ENCODE measurements around the gene SYT8. TPM values are rescaled to one million over a fixed set of nuclear protein-coding genes. Genes with fewer than 3 reads are reported as not detected.
"Not testable (repeated sequence)": the region's sequence is repeated elsewhere in the genome, so short reads cannot be mapped to it uniquely, and the experiment has no call there.

SYT8 gene
- total RNA-seq, 2 donors from 2014 or later: 1.7 to 4.1 TPM

- no peaks in the 10 kb centered on the region for H3K4me1 ChIP-seq (replicated peaks)
- no peak overlapping the region for H3K27ac ChIP-seq
- H3K9me3 ChIP-seq: no peaks in the 10 kb centered on the region
- intact Hi-C loops (cut with DNase I): loop anchor here (5.0 kb wide), 3 partner anchors 35 to 270 kb away; partner anchors contain the start of genes TNNI2 and TNNT3
- H3K4me3 ChIP-seq: no peak overlapping the region
- no peaks in the 10 kb centered on the region for H3K27me3 ChIP-seq (replicated peaks; ENCODE audit: insufficient read depth)
- peak; percentile 77 to 92 (median 89) for TF ChIP-seq CTCF (IDR thresholded peaks at IDR 0.05)
- peak; percentile 29 for TF ChIP-seq POLR2AphosphoS5 (IDR thresholded peaks at IDR 0.05)
- no peak for TF ChIP-seq POLR2A (IDR thresholded peaks at IDR 0.05)
- peak; percentile 63 for DNase-seq (ENCODE audit: low spot score)
- WGBS: 32% methylated on average over 22 of the region's 23 CpGs
- H3K36me3 ChIP-seq: no peaks in the 10 kb centered on the region
Measured at GRCh38 chr11:1882265-1883238, 47.8 kb downstream of the SYT8 start.

DNA sequence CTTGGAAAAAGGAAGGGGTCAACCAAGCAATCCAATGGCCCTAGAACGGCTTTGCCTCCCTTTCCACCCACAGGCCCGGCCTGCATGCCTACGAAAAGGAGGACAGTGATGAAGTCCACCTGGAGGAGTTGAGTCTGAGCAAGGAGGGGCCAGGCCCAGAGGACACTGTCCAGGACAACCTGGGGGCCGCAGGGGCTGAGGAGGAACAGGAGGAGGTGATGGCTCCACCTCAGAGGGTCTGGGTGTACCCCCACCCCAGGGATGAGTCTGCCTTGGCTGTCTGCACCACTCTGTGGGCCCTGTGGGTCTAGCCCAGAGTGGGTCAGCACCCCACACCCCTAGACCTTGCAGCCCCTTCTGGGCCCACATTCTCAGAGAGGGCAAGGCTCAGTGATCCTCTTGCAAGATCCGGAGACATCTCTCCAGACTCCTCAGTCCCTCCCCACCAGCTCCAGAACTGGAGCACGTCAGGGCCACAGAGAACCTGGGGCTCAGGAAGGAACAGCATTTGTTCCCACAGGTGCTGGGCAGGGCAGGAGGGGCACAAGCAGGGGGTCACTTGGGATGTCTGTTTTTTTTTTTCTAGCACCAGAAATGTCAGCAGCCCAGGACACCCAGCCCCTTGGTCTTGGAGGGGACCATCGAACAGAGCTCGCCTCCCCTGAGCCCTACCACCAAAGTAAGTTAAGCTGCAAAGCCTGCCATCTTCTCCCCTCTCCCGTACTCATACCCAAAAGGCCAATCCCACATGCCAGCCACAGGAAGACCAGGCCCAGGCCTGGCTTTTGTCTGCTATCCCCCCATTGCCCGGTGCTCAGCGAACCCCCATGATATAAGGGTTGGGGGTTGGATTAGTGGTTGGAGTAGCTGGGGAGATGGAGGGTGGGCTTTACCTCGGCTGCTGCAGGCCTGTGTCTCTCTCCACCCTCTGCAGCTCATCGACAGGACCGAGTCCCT, 48.8 kb downstream of the SYT8 start:
- no peak overlapping the region for H3K4me3 ChIP-seq
- no peaks in the 10 kb centered on the region for H3K4me1 ChIP-seq (replicated peaks)
- no peaks in the 10 kb centered on the region for H3K27me3 ChIP-seq (replicated peaks; ENCODE audit: insufficient read depth)
- H3K9me3 ChIP-seq: no peaks in the 10 kb centered on the region
- H3K36me3 ChIP-seq: no peaks in the 10 kb centered on the region
- no peak overlapping the region for H3K27ac ChIP-seq
- no peak for DNase-seq (ENCODE audit: low spot score)
- intact Hi-C loops (cut with DNase I): loop anchor here (5.0 kb wide), 3 partner anchors 34 to 269 kb away; partner anchors contain the start of genes TNNI2 and TNNT3
- 90% methylated on average over 14 of the region's 14 CpGs for WGBS
- TF ChIP-seq POLR2A (IDR thresholded peaks at IDR 0.05) (no peak), POLR2AphosphoS5 (IDR thresholded peaks at IDR 0.05) (no peak), CTCF (IDR thresholded peaks at IDR 0.05) (no peak)

GRCh38 chr11:1884303-1884700, 49.5 kb downstream of the SYT8 start:
- no peaks in the 10 kb centered on the region for H3K4me1 ChIP-seq (replicated peaks)
- no peak overlapping the region for H3K27ac ChIP-seq
- intact Hi-C loops (cut with DNase I): loop anchor here (5.0 kb wide), 3 partner anchors 33 to 268 kb away; partner anchors contain the start of genes TNNI2 and TNNT3
- H3K9me3 ChIP-seq: no peaks in the 10 kb centered on the region
- H3K4me3 ChIP-seq: no peak overlapping the region
- TF ChIP-seq CTCF (IDR thresholded peaks at IDR 0.05): no peak
- no peak for TF ChIP-seq POLR2AphosphoS5 (IDR thresholded peaks at IDR 0.05)
- TF ChIP-seq POLR2A (IDR thresholded peaks at IDR 0.05): no peak
- H3K36me3 ChIP-seq: no peaks in the 10 kb centered on the region
- 92% methylated on average over 5 of the region's 5 CpGs for WGBS
- H3K27me3 ChIP-seq (replicated peaks; ENCODE audit: insufficient read depth): no peaks in the 10 kb centered on the region
- no peak for DNase-seq (ENCODE audit: low spot score)

- H3K27ac ChIP-seq; H3K4me3 ChIP-seq; H3K36me3 ChIP-seq; H3K9me3 ChIP-seq; DNase-seq (ENCODE audit: low spot score); H3K4me1 ChIP-seq (replicated peaks); intact Hi-C loops (cut with DNase I); H3K27me3 ChIP-seq (replicated peaks; ENCODE audit: insufficient read depth): not testable (repeated sequence)
- 86% methylated on average over 13 of the region's 13 CpGs for WGBS
Measured at GRCh38 chr11:1886551-1886950, 51.8 kb downstream of the SYT8 start.

Small RNA genes lying within 50 kb of the gene (microRNA-seq; reads per million reads assigned to microRNA genes)
- not detected for gene MIR4298
- gene MIR7847: not detected

Small RNA genes lying within 50 kb of the gene (small RNA-seq; reads per million reads assigned to genes)
- 0 reads per million in 2 donors for gene AC051649.1
- 0 reads per million in 2 donors for gene MIR4298

Other genes starting within 250 kb of the SYT8 start
- not detected for gene KRTAP5-1, start 249.7 kb upstream of the SYT8 start, total RNA-seq
- not detected for gene KRTAP5-2, start 236.7 kb upstream of the SYT8 start, total RNA-seq
- gene KRTAP5-3, start 226.5 kb upstream of the SYT8 start, total RNA-seq: not detected
- gene KRTAP5-4, start 212.9 kb upstream of the SYT8 start, total RNA-seq: not detected
- gene KRTAP5-5, start 205.2 kb upstream of the SYT8 start, total RNA-seq: not detected
- not detected for gene KRTAP5-6, start 137.8 kb upstream of the SYT8 start, total RNA-seq
- gene IFITM10, start 84.4 kb upstream of the SYT8 start, total RNA-seq: 1 to 10 TPM; 2.6 to 3.1 TPM
- gene CTSD, start 71.1 kb upstream of the SYT8 start, total RNA-seq: 100 to 1,000 TPM; 497 to 983 TPM
- 1 to 10 TPM in 1 of 2 donors, not detected in 1; 5.5 TPM for gene TNNI2, start 4.0 kb downstream of the SYT8 start, total RNA-seq
- 10 to 100 TPM in 1 of 2 donors, 1 to 10 TPM in 1; 6.7 to 11.6 TPM for gene LSP1, start 18.1 kb downstream of the SYT8 start, total RNA-seq
- under 1 TPM in 1 of 2 donors, not detected in 1; 0.17 TPM for gene PRR33, start 56.9 kb downstream of the SYT8 start, total RNA-seq
- 1 to 10 TPM; 4.5 to 8.4 TPM for gene TNNT3, start 84.7 kb downstream of the SYT8 start, total RNA-seq
- gene MRPL23, start 112.3 kb downstream of the SYT8 start, total RNA-seq: 100 to 1,000 TPM; 155 to 162 TPM
- 100 to 1,000 TPM; 126 to 163 TPM for gene H19, start 162.9 kb downstream of the SYT8 start, total RNA-seq

All from prostate gland (tissue), 2 donors.